ENCODE results near the gene SULF2. TPM values are rescaled to one million over a fixed set of nuclear protein-coding genes. Genes with fewer than 3 reads are reported as not detected.
A peak's percentile ranks its signal among the peaks of the same experiment; 100 is the strongest.
"Not testable (repeated sequence)": the region's sequence is repeated elsewhere in the genome, so short reads cannot be mapped to it uniquely, and the experiment has no call there.

Gene SULF2
- total RNA-seq, 2 donors from 2014 or later = 37.2 to 55.1 TPM

DNA sequence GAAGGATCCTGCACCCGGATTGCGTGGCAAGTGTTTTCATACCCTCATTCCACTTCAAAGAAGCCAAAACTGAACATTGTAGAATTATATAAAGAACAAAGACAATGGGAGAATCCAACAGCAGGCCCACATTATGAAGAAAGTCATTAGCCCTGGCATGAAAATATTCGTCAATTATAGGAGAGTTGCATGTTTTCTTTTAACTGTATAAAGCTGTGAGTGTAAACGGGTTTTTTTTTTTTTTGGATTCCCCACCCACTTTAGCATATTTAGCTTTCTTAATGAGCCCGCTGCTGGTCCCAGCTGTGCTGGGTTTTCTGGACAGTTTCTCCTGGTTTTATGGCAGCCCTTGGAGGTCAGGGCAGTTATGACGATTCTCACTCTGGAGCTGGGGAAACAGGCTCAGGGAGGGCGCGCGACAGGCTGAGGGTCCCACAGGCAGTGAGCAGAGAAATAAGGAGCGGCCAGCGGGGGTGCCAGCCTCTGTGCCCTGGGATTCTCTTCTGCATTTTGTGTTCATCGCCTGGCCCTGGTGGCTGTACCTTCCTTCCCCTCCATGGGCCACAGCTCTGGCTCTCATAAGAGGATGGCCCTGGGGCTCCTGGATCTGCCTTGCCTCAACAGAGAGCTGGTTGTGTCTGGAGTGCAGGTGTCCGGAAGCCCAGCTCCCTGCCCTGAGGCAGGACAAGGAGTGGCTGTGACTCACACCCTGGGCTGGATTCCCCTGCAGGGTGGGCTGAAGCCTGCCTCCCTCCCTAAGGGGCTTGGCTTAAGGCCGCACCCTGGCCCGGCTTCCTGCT is 24.1 kb upstream of the SULF2 start:
- ATAC-seq (no peak), DNase-seq (peak; percentile 15)
- intact Hi-C loops (cut with DNase I) = no loop called here

DNA sequence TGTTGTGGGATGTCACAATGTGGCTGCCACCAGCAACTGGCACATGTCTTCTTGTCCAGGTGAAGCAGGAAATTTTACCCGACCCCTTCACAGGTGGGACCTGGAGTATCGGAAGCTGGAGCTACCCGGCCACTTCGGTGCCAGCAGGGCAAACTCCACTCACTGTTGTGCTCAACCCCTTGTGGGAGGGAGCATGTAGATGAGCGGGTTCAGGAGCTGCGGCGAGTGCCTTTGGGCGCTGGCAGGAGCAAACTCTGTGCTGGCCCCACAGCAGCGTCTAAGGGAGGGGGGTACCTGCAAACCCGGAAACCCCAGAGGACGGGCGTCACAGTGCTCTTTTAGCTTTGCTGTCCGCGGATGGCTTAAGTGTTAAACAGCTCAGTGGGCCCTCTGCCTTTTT is 20.7 kb upstream of the SULF2 start:
- intact Hi-C loops (cut with DNase I) = no loop called here
- ATAC-seq (no peak), DNase-seq (peak; percentile 8)

DNA sequence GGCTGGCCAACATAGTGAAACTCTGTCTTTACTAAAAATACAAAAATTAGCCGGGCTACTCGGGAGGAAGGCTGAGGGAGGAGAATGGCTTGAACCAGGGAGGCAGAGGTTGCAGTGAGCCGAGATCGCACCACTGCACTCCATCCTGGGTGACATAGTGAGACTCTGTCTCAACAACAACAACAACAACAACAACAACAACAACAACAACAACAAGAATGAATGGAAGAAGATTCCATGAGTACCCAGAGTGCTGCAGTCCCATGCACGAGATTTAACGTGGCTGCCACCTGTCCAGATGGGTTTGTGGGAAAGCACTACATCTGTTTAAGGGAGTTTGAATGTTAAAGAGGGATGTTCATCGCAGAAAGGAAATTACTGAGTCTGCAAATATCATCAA is 19.7 kb upstream of the SULF2 start:
- intact Hi-C loops (cut with DNase I); ATAC-seq; DNase-seq: not testable (repeated sequence)

DNA sequence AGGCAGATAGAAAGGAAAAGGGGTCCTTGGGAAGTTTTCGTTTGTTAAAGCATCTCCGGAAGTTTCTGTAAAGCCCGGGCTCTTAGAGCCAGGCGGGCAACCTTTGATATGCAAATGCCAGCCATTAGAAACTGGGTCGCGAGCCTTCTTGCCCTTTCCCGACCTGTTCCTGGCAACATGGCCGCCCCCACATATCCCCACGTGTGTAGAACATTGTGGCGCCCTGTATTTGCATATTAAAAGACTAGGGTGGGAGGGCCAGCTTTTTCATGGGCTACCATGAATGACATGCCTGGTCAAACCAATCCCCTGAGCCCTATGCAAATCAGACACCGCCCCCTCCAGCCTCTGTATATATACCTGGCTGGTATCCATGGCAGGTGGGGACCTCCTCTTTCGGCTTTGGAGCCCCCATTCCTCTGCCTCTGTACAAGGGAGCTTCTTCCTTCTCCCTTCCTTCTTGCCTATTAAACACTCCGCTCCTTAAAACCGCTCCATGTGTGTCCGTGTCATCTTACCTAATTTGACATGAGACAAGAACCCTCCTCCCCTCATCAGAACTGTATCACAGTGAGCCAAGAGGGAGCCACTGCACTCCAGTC is 19.0 kb upstream of the SULF2 start:
- ATAC-seq; intact Hi-C loops (cut with DNase I): not testable (repeated sequence)
- peak; percentile 8 for DNase-seq

DNA sequence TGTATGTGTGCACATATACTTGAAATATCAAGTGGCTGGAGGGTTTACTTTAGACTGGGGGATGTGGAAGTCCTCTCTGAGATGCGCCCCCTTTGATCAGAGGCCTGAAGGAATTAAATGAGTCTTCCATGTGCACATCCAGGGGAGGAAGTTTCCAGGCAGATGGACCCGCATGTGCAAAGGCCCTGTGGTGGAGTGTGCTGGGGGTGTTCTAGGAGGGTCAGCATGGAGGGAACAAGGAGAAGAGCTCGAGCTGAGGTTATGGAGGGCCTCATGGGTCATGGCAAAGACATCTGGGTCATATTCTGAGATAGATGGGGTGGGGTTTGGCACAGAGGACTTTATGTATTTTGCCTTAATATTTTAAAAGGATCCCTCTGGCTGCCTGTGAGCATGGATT is 17.7 kb upstream of the SULF2 start:
- intact Hi-C loops (cut with DNase I) = no loop called here
- no peak for ATAC-seq

DNA sequence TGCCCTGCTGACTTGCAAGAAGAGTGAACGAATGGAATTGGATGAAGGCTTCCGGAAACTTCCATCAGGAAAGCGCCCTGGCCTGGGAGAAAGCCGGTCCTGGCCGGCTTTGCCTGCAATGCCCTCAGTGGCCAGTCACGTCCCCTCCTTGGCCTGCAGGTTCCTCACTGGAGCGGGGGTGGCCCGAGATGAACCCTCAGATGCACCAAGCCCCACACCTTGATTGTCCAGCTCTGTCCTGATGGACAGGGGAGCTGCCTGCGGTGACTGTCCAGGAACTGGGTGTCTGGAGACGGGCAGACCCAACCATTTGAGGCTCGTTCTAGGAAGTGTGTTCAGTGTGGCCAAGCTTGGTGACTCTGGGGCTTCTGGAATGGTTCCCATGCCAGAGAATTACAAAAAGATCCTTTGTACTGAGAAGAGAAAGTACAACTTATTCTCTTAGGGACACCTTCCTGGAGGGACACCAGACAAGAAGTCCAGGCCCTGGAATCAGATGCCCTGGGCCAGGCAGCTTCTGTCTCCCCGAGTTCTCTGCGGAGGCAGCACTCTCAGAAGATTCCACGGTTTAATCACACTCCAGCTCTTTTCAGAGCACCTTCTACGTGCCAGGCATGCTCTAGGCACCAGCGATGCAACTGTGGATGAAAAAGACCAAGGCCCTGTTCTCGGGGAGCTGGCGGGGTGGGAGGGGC is 17.1 kb upstream of the SULF2 start:
- ATAC-seq = no peak
- intact Hi-C loops (cut with DNase I) = no loop called here
- DNase-seq = no peak

More for the DNA sequence above, 17.7 kb upstream of the SULF2 start:
- DNase-seq = no peak

DNA sequence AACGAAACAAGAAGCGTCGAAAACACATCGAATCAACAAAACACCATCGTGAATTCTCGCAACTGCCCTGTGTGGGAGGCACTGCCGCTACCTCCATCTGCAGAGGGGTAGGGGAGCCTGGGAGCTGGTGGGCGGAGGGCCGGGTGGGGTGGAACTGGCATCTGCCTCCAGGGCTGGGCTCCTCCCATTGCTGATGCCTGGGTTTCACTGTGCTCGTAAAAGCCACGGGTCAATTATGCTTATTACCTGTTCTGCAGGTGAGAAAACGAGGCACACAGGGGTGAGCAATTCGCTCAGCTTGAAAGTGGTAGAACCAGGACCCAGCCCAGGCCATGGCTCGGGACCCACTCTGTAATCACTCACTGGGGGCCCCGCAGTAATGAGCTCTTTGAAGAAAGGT is 16.5 kb upstream of the SULF2 start:
- intact Hi-C loops (cut with DNase I) = no loop called here
- no peak for DNase-seq
- no peak for ATAC-seq

DNA sequence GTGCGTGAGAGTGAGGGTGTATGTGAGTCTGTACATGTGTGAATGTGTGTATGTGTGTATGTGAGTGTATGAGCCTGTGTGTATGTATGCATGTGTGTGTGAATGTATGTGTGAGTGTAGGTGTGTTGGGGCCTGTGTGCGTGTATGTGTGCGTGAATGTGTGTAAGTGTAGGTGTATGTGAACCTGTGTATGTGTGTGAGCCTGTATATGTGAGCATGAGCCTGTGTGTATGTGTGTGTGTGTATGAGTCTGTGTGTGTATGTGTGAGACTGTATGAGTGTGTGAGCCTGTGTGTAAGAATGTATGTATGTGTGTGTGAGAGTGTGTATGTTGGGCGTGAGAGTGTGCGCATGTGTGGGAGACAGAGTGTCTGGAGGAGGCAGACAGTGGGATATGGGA is 15.8 kb upstream of the SULF2 start:
- DNase-seq = no peak
- ATAC-seq = no peak
- intact Hi-C loops (cut with DNase I) = no loop called here

DNA sequence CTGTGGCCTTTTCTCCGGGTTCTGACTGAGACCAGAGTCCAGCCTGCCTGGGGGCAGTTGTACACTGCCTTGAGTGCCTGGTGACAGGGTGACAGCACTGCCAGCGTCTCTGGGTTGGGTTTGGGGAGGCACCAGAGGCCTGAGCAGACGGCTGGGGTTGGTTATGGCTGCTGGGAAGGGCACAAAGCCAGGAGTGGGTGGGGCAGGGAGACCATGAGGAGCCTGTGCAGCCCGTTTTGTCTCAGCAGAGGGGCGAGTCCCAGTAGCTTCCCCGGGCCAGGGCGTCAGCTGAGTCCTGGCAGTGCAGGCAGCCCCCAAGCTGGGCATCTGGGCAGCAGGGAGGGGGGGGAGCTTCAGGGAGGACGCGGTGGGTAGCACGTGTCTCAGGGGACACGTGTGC is 15.3 kb upstream of the SULF2 start:
- DNase-seq (no peak), ATAC-seq (no peak)
- intact Hi-C loops (cut with DNase I) = no loop called here

DNA sequence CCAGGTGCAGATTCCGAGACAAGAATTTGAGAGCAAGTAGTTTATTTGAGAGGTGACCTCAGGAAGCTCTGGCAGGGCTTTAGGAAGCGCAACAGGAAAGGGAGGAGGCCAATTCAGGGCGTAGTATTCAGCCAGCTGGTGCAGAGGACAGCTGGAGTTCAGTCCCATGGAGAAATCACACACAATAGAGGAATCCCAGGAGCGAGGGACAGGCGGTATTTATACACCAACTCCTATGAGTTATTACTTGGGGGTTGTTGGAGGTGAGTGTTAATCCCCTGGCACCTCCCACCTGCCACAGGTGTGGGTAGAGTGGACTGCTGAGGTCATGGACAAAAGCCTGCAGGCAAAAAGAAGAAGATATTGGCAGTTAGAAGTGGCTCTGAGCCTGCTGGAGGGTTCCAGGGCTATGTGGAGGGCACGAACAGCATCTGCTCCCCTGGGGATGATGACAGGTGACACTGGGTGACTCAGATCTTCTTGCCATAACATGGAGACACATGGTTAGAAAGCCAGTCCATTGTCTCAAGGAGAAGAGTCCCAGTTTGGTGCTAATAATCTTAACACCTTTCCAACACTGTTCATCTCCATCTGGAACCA is 13.9 kb upstream of the SULF2 start:
- ATAC-seq (peak; percentile 27 to 51), DNase-seq (no peak)
- intact Hi-C loops (cut with DNase I) = no loop called here

DNA sequence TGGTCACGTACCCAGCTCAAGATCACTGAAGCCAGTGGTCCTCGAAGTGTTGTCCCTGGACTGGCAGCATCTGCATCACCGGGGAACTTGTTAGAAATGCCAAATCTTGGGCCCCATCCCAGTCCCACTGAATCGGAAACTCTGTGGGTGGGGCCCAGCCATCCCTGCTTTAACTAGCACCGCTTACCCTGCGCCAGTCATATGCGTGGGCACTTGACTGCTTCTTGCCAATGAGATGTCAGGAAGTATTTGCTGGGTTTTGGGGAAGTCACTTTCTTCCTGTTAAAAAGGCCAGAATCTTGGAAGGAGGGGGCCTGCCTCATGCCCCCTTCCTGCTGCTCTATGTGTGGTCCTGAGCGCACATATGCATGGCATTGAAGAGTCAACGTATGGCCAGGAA is 11.7 kb upstream of the SULF2 start:
- DNase-seq (no peak), ATAC-seq (no peak)
- intact Hi-C loops (cut with DNase I) = no loop called here

DNA sequence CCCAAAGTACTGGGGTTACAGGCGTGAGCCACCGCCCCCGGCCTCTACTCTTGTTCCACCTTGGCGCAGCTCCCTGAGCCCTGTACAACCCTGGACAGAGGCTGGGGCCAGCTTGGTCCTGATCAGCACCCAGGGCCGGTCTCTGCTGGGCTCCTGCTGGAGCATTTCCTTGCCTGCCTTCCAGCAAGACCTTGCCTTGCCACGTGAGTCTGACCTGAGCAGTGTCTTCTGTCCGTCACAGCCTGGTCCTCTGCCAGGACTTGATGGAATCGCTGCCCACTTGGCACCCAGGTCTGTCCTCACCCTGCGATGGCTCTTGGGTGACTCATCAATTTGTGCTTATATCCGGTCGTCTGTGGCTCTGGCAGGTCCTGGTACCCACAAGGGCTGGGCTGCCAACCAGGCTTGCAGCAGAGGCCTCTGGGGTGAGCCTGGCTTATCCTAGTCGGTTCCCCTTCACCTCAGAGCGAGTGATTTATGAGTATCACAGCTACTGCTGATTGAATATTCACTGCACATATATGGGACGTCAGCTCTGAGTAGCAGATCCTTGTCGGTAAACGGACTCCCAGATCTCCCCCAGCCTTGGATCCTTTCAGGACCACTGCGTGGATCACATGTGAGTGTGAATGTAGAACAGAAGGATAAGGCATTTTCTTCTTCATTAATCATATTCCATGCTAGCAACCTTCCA is 10.1 kb upstream of the SULF2 start:
- intact Hi-C loops (cut with DNase I) = no loop called here
- peak; percentile 42 for DNase-seq
- peak in 1 of 2 donors; percentile 56 for ATAC-seq

DNA sequence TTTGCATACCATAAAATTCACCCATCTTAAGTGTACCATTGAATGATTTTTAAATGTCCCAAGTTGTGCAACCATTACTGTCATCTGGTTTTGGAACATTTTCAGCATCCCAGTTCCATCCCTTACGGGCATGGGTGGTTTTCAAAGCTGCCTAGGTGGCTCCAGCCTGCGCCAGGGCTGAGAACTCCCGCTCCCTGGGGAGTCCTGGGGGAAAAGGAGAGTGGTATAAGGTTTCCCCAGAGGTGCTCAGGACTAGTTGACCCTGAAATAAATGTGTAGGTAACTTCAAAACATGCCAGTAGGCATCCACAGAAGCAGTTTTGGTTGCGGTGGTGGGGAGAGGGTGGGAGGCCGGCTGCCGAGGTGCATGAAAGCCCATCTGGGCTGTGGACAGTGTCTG is 9.0 kb upstream of the SULF2 start:
- DNase-seq; intact Hi-C loops (cut with DNase I); ATAC-seq: not testable (repeated sequence)

DNA sequence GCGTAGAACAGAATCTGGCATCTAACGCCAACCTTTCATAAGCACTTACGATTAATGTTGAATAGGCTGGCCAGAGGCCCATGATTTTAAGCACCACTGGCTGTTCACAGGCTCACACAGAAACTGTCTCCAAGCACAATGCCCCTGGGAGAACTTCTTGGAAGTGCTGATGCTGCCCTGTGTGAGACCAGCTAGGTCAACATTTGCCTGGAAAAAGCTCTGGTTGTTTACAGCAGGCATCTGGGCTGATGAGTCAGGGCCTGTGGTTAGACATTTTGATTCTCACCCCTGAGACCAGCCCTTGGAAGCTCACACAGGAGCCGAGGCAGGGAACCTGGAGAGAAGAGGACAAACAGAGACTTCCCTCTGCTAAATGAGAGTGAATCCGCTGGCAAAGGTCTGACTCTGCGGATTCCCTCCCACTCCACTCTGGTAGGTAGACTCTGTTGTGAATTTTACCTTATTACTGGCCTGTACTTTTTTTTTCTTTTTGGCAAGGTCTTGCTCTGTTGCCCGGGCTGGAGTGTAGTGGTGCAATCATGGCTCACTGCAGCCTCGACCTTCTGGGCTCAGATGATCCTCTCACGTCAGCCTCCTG is 6.8 kb upstream of the SULF2 start:
- intact Hi-C loops (cut with DNase I) = no loop called here
- ATAC-seq = peak; percentile 91 to 92
- DNase-seq = peak; percentile 77

DNA sequence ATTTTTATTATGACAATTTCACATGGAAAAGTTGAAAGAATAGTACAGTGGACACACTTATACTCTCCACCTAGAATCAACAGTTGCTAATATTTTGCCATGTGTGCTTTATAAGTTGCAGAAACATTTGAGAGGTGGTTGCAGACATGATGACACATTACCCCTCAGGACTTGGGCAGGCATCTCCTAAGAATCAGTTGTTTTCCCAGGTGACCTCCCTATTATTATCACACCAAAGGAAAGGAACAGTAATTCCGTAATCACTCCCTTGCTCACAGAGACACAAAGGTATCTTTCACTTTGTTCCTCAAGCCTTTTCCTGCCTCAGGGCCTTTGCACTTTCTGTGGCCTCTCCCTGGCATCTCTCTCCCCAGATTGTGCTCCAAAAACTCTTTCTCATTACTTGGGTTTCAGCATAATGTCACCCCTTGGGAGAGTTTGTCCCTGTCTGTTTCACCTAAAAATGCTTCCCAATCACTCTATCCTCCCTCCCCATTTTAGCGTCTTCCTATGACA is 5.9 kb upstream of the SULF2 start:
- no peak for DNase-seq
- intact Hi-C loops (cut with DNase I) = no loop called here
- no peak for ATAC-seq

DNA sequence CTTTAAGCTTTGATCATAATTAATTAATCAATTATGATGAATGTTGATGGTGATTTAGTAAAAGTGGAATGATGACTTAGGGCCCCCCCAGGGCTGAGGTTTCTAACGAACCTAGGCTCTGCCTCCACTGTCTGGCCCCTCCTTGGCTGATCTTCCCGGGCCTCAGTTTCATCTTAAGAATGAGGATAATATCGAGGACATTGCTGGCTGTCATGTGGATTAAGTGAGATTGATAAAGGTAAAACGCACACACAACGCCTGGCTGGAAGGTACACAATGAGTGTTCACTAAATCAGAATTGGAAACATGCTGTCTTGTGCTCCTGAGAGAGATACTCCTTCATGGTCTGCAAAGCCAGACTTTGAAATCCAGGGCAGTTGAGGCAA is 5.3 kb upstream of the SULF2 start:
- intact Hi-C loops (cut with DNase I) = no loop called here
- ATAC-seq (no peak), DNase-seq (no peak)

DNA sequence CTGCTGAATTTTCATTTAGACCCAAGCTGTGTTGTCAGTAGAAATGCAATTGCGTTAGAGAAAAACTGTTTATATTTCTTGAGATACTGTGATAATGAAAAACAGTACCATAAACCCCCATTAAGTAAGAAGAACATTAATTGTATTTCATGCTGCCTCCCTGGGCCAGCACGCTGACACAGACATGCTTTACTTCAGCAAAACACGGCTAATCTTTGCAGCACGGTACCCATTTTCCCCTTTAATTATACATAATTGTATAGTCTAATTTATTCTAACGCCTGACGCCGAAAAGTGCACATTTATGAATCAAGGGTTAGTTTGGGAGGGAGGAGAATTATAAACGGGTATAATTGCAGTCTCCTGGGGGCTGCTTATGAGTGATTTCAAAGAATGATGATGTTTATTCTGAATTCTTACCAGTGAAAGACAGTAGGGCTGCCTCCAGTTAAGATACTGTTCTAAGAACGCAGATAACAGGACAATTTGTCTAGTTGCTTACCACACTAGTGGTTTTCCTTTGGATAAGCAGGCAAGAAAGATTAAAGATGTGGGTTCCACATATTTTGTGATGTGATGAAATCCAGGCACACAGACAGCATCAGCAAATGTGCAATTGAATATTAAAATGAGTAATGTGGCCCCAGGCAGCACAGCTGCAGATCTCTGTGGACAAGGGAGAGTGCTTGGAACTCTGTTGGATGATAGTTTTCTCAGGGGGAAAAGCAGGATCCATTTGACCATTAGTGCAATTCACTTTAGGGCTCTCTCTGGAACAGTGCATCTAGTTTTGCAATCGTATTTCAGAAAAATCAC is 4.7 kb upstream of the SULF2 start:
- no peak for DNase-seq
- intact Hi-C loops (cut with DNase I) = loop anchor here in 1 of 2 donors (5.0 kb wide), 1 partner anchor 827 kb away; no protein-coding TSS in a partner anchor
- peak in 1 of 2 donors; percentile 12 for ATAC-seq

Data from left cardiac atrium (tissue), 4 donors.